A673 (cell line): ENCODE data around the gene SPATA9.

Source experiments
- CTCF ChIP-seq: fragments of 300-800, 200-600 bp; sonication (generic); conservative IDR thresholded peaks from 2 replicates; pipeline ENCODE4 v1.5.1; 2017; ENCODE audit warnings: low read depth, mild to moderate bottlenecking, antibody characterized with exemption, low read length, moderate library complexity, mixed read lengths
- EZH2 ChIP-seq: fragments of 200-600 bp; sonication (generic); IDR thresholded peaks from 2 replicates; pipeline ENCODE4 v1.6.1; 2017; ENCODE audit warnings: borderline replicate concordance, low read depth, mild to moderate bottlenecking, mixed read lengths, antibody characterized with exemption, low read length; ENCODE audit not compliant: poor library complexity, severe bottlenecking

GRCh38 chr5:95662946-95663345 is 19.8 kb downstream of the SPATA9 start:
- no peak for TF ChIP-seq CTCF
- no peak for TF ChIP-seq EZH2
